Measurements from ENCODE around the gene TRIM62.

The TRIM62 gene

DNA sequence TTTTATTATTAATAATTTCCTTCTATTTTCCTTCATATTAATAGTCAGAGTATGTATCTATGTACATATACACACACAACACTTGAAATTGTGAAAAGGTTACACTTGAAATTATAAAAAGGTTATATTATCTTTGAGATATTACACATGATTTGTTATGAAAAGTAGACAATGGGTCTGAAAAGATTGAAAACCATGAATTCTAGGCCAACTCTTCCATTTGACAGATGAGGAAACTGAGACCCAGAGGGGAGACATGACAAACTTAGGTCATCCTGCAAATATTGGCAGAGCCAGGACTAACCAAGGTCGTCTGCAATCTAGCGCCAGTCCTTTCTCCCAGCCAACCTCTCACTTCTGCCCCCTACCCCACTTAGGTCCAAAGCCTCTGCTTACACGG lies 33.2 kb downstream of the TRIM62 start:
- H3K27me3 ChIP-seq (ENCODE audit: control insufficient read depth, insufficient read depth, low read length, poor library complexity, severe bottlenecking), result no peaks in the 10 kb centered on the region
- 80 to 87% methylated on average over 3 of the region's 3 CpGs for WGBS, 2 experiments

GRCh38 chr1:33147997-33148314 lies 33.9 kb downstream of the TRIM62 start:
- peaks cover 23% of the 10 kb centered on the region for H3K4me1 ChIP-seq (ENCODE audit: control insufficient read depth, insufficient read depth, low read length)
- H3K9me3 ChIP-seq (ENCODE audit: control insufficient read depth, low read length), result no peaks in the 10 kb centered on the region
- H3K36me3 ChIP-seq (ENCODE audit: control insufficient read depth, insufficient read depth, low read length), result no peaks in the 10 kb centered on the region
- no peak overlapping the region for H3K4me3 ChIP-seq (ENCODE audit: insufficient read depth, low read depth, low read length)
- H3K27me3 ChIP-seq (ENCODE audit: control insufficient read depth, insufficient read depth, low read length, poor library complexity, severe bottlenecking), result no peaks in the 10 kb centered on the region
- H3K27ac ChIP-seq (ENCODE audit: insufficient read depth, low read depth, low read length, poor library complexity, severe bottlenecking), result no peak overlapping the region
- 74 to 83% methylated on average over 2 to 3 of the region's 3 CpGs for WGBS, 2 experiments

More for the DNA sequence above, 33.2 kb downstream of the TRIM62 start:
- Histone ChIP-seq H3K4me1 (ENCODE audit: control insufficient read depth, insufficient read depth, low read length) (peaks cover 26% of the 10 kb centered on the region), H3K4me3 (ENCODE audit: insufficient read depth, low read depth, low read length) (no peak overlapping the region), H3K36me3 (ENCODE audit: control insufficient read depth, insufficient read depth, low read length) (no peaks in the 10 kb centered on the region), H3K27ac (ENCODE audit: insufficient read depth, low read depth, low read length, poor library complexity, severe bottlenecking) (no peak overlapping the region), H3K9me3 (ENCODE audit: control insufficient read depth, low read length) (no peaks in the 10 kb centered on the region)

GRCh38 chr1:33147275-33147996 lies 34.4 kb downstream of the TRIM62 start:
- Histone ChIP-seq H3K4me1 (ENCODE audit: control insufficient read depth, insufficient read depth, low read length) (peaks cover 23% of the 10 kb centered on the region), H3K27me3 (ENCODE audit: control insufficient read depth, insufficient read depth, low read length, poor library complexity, severe bottlenecking) (no peaks in the 10 kb centered on the region), H3K27ac (ENCODE audit: insufficient read depth, low read depth, low read length, poor library complexity, severe bottlenecking) (no peak overlapping the region), H3K36me3 (ENCODE audit: control insufficient read depth, insufficient read depth, low read length) (no peaks in the 10 kb centered on the region), H3K4me3 (ENCODE audit: insufficient read depth, low read depth, low read length) (no peak overlapping the region), H3K9me3 (ENCODE audit: control insufficient read depth, low read length) (no peaks in the 10 kb centered on the region)
- WGBS, 2 experiments, result 95 to 97% methylated on average over 30 of the region's 30 CpGs

- H3K9me3 ChIP-seq (ENCODE audit: control insufficient read depth, low read length), result no peaks in the 10 kb centered on the region
- no peak overlapping the region for H3K4me3 ChIP-seq (ENCODE audit: insufficient read depth, low read depth, low read length)
- no peak overlapping the region for H3K27ac ChIP-seq (ENCODE audit: insufficient read depth, low read depth, low read length, poor library complexity, severe bottlenecking)
- peaks cover 11% of the 10 kb centered on the region for H3K4me1 ChIP-seq (ENCODE audit: control insufficient read depth, insufficient read depth, low read length)
- 95% methylated on average over 3 of the region's 3 CpGs for WGBS, 2 experiments
- no peaks in the 10 kb centered on the region for H3K27me3 ChIP-seq (ENCODE audit: control insufficient read depth, insufficient read depth, low read length, poor library complexity, severe bottlenecking)
- H3K36me3 ChIP-seq (ENCODE audit: control insufficient read depth, insufficient read depth, low read length), result no peaks in the 10 kb centered on the region
Measured at GRCh38 chr1:33146003-33146402, 35.8 kb downstream of the TRIM62 start.

DNA sequence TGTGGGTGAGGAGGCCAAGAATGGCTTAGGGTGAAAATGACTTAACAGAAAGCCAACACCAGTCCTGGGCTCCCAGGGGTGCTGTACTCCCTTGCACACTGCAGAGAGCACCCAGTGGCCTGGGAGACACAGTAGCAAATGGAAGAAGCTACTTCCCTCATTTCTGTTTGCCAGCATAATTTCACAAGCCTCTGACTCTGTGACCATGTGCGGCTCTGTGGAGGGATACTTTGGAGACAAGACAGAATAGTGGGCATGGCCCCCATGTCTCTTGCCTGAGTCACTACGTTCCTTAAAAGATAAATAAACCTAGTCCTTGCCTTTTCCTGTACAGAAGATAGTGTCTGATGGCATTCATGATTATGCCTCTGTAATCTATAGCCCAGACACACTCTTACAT lies 38.1 kb downstream of the TRIM62 start:
- no peaks in the 10 kb centered on the region for H3K36me3 ChIP-seq (ENCODE audit: control insufficient read depth, insufficient read depth, low read length)
- H3K9me3 ChIP-seq (ENCODE audit: control insufficient read depth, low read length), result no peaks in the 10 kb centered on the region
- peaks cover 9% of the 10 kb centered on the region for H3K4me1 ChIP-seq (ENCODE audit: control insufficient read depth, insufficient read depth, low read length)
- 90 to 95% methylated on average over 2 of the region's 2 CpGs for WGBS, 2 experiments
- H3K4me3 ChIP-seq (ENCODE audit: insufficient read depth, low read depth, low read length), result no peak overlapping the region
- no peak overlapping the region for H3K27ac ChIP-seq (ENCODE audit: insufficient read depth, low read depth, low read length, poor library complexity, severe bottlenecking)
- no peaks in the 10 kb centered on the region for H3K27me3 ChIP-seq (ENCODE audit: control insufficient read depth, insufficient read depth, low read length, poor library complexity, severe bottlenecking)

GRCh38 chr1:33143176-33143575 lies 38.7 kb downstream of the TRIM62 start:
- H3K4me1 ChIP-seq (ENCODE audit: control insufficient read depth, insufficient read depth, low read length), result peaks cover 9% of the 10 kb centered on the region
- H3K27ac ChIP-seq (ENCODE audit: insufficient read depth, low read depth, low read length, poor library complexity, severe bottlenecking), result no peak overlapping the region
- no peak overlapping the region for H3K4me3 ChIP-seq (ENCODE audit: insufficient read depth, low read depth, low read length)
- H3K9me3 ChIP-seq (ENCODE audit: control insufficient read depth, low read length), result no peaks in the 10 kb centered on the region
- no peaks in the 10 kb centered on the region for H3K36me3 ChIP-seq (ENCODE audit: control insufficient read depth, insufficient read depth, low read length)
- WGBS, 2 experiments, result 65 to 75% methylated on average over 4 of the region's 4 CpGs
- H3K27me3 ChIP-seq (ENCODE audit: control insufficient read depth, insufficient read depth, low read length, poor library complexity, severe bottlenecking), result no peaks in the 10 kb centered on the region

DNA sequence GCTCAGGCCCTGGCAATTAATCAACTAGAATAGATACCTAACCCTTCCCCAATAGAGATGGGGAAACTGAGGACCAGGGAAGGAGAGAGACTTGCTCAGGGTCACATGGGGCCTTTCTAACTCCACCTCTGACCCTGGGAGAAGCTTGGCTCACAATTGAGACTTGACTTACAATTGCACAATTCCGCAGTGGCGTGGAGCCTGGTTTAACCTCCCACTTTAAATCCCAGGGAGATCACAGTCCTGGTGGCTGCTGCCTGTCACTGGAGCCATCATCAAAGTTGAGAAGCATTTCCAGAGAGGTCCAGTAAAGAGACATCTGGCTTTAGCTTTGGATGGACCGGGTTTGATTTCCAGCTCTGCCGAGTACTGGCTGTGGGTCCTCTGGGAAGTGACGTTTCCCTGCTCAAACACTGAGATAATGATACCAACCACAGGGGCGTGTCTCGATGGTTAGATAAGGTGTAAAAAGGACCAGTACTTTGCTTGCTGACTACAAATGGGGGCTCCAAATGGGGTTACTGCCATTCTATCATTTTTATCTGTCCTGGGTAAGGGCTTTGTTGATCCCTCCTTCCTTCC lies 39.3 kb downstream of the TRIM62 start:
- Histone ChIP-seq H3K27me3 (ENCODE audit: control insufficient read depth, insufficient read depth, low read length, poor library complexity, severe bottlenecking) (no peaks in the 10 kb centered on the region), H3K27ac (ENCODE audit: insufficient read depth, low read depth, low read length, poor library complexity, severe bottlenecking) (no peak overlapping the region), H3K36me3 (ENCODE audit: control insufficient read depth, insufficient read depth, low read length) (no peaks in the 10 kb centered on the region), H3K4me3 (ENCODE audit: insufficient read depth, low read depth, low read length) (no peak overlapping the region), H3K9me3 (ENCODE audit: control insufficient read depth, low read length) (no peaks in the 10 kb centered on the region), H3K4me1 (ENCODE audit: control insufficient read depth, insufficient read depth, low read length) (peaks cover 9% of the 10 kb centered on the region)
- WGBS, 2 experiments, result 91% methylated on average over 7 of the region's 7 CpGs

- Histone ChIP-seq H3K36me3 (ENCODE audit: control insufficient read depth, insufficient read depth, low read length) (no peaks in the 10 kb centered on the region), H3K4me3 (ENCODE audit: insufficient read depth, low read depth, low read length) (no peak overlapping the region), H3K9me3 (ENCODE audit: control insufficient read depth, low read length) (no peaks in the 10 kb centered on the region), H3K4me1 (ENCODE audit: control insufficient read depth, insufficient read depth, low read length) (peaks cover 9% of the 10 kb centered on the region), H3K27me3 (ENCODE audit: control insufficient read depth, insufficient read depth, low read length, poor library complexity, severe bottlenecking) (no peaks in the 10 kb centered on the region), H3K27ac (ENCODE audit: insufficient read depth, low read depth, low read length, poor library complexity, severe bottlenecking) (no peak overlapping the region)
- 46 to 53% methylated on average over 1 to 2 of the region's 3 CpGs for WGBS, 2 experiments
Measured at GRCh38 chr1:33141781-33142180, 40.1 kb downstream of the TRIM62 start.

DNA sequence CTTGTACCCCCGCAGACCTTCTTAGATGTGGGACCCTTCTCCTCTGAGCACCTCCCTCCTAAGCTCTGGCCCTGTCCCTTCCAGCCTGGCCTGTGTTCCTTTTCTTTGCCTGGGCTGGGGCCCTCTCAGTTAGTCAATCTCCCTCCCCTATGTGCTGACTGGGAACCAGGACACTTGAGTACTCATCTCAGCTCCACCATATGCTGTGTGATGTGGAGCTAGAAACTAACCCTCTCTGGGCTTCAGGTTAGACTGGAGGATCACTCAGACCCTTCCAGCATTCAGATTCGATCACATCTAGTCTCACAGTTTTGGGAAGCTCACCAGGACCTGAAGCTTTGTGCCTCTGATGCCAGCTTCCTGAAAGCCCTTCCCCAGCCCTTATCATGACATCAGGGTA lies 40.6 kb downstream of the TRIM62 start:
- H3K4me1 ChIP-seq (ENCODE audit: control insufficient read depth, insufficient read depth, low read length), result peaks cover 9% of the 10 kb centered on the region
- no peak overlapping the region for H3K4me3 ChIP-seq (ENCODE audit: insufficient read depth, low read depth, low read length)
- 90 to 91% methylated on average over 2 of the region's 2 CpGs for WGBS, 2 experiments
- H3K9me3 ChIP-seq (ENCODE audit: control insufficient read depth, low read length), result no peaks in the 10 kb centered on the region
- H3K36me3 ChIP-seq (ENCODE audit: control insufficient read depth, insufficient read depth, low read length), result no peaks in the 10 kb centered on the region
- H3K27me3 ChIP-seq (ENCODE audit: control insufficient read depth, insufficient read depth, low read length, poor library complexity, severe bottlenecking), result no peaks in the 10 kb centered on the region
- no peak overlapping the region for H3K27ac ChIP-seq (ENCODE audit: insufficient read depth, low read depth, low read length, poor library complexity, severe bottlenecking)

- 48 to 51% methylated on average over 9 of the region's 9 CpGs for WGBS, 2 experiments
- peaks cover 9% of the 10 kb centered on the region for H3K4me1 ChIP-seq (ENCODE audit: control insufficient read depth, insufficient read depth, low read length)
- H3K36me3 ChIP-seq (ENCODE audit: control insufficient read depth, insufficient read depth, low read length), result no peaks in the 10 kb centered on the region
- H3K4me3 ChIP-seq (ENCODE audit: insufficient read depth, low read depth, low read length), result no peak overlapping the region
- no peaks in the 10 kb centered on the region for H3K27me3 ChIP-seq (ENCODE audit: control insufficient read depth, insufficient read depth, low read length, poor library complexity, severe bottlenecking)
- H3K9me3 ChIP-seq (ENCODE audit: control insufficient read depth, low read length), result no peaks in the 10 kb centered on the region
- H3K27ac ChIP-seq (ENCODE audit: insufficient read depth, low read depth, low read length, poor library complexity, severe bottlenecking), result no peak overlapping the region
Measured at GRCh38 chr1:33140153-33141149, 41.4 kb downstream of the TRIM62 start.
